Endothelial cell of umbilical vein (primary cell): ENCODE data around the gene GGACT. TPM values are rescaled to one million over a fixed set of nuclear protein-coding genes. Genes with fewer than 3 reads are reported as not detected.

Experiments
- BruUV-seq: library from RNA; stranded (reverse); fragments of 400-500 nt; replicated peaks from 2 replicates; lab custom pipeline; 2021; lab: Mats Ljungman, UMichigan
- CTCF ChIA-PET: fragments of 300-600, 350-600 bp; sonication (Branson Sonifier 250); formaldehyde crosslinking; loops from one replicate; lab custom pipeline; 2021; ENCODE audit warnings: antibody characterized with exemption, inconsistent platforms; lab: Charles Lee
- POLR2A ChIA-PET: fragments of 300-600, 350-600 bp; sonication (Branson Sonifier 250); formaldehyde crosslinking; loops from one replicate; lab custom pipeline; 2021; ENCODE audit warnings: antibody characterized with exemption, inconsistent platforms; lab: Charles Lee
- DNase-seq: peaks from one replicate; pipeline ENCODE4 v3.0.0-alpha.2; 2011; ENCODE audit warnings: low read depth, low spot score
- FAIRE-seq: peaks from 2 replicates; lab custom pipeline; 2011; peaks lifted over from hg19 to GRCh38; lab: Jason Lieb, UNC
- H2AFZ ChIP-seq: 2 replicates; pipeline ENCODE4 v1.6.0; 2012; ENCODE audit warnings: low read depth, low read length, control low read depth, inconsistent platforms
- H3K27ac ChIP-seq: 2 replicates; pipeline ENCODE4 v1.5.1; 2011; ENCODE audit warnings: low read depth, mild to moderate bottlenecking, control low read depth, low read length, moderate library complexity; ENCODE audit not compliant: insufficient read depth
- H3K27me3 ChIP-seq, 2 experiments: 2 replicates each; pipeline versions ENCODE4 v1.6.0 to v1.6.1; 2011; ENCODE audit warnings: low read length in 2 of 2, mixed read lengths in 1 of 2; ENCODE audit not compliant: control insufficient read depth in 2 of 2, insufficient read depth in 2 of 2
- H3K36me3 ChIP-seq, 2 experiments: 2 replicates in 1 of 2; 3 replicates in 1 of 2; pipeline ENCODE4 v1.5.1; 2011; ENCODE audit warnings: low read length in 2 of 2, mild to moderate bottlenecking in 1 of 2, moderate library complexity in 1 of 2; ENCODE audit not compliant: control insufficient read depth in 2 of 2, insufficient read depth in 2 of 2; ENCODE audit errors: extremely low read depth in 1 of 2
- H3K4me1 ChIP-seq: 3 replicates; pipeline ENCODE4 v1.5.1; 2011; ENCODE audit warnings: mild to moderate bottlenecking, low read length; ENCODE audit not compliant: control insufficient read depth, insufficient read depth; ENCODE audit errors: extremely low read depth
- H3K4me2 ChIP-seq: 2 replicates; pipeline ENCODE4 v1.6.1; 2011; ENCODE audit warnings: low read length, control low read depth, mixed read lengths; ENCODE audit not compliant: insufficient read depth
- H3K4me3 ChIP-seq, 3 experiments: fragments of 200-600 bp in 1 of 3; sonication (generic), shearing (Covaris generic) in 1 of 3; replicated peaks in 1 of 3; 2 replicates each; pipeline ENCODE4 v1.5.1; 2011 to 2016; ENCODE audit warnings: control low read depth in 3 of 3, low read length in 3 of 3, mild to moderate bottlenecking in 2 of 3, inconsistent platforms in 1 of 3, low read depth in 1 of 3, moderate library complexity in 1 of 3; ENCODE audit not compliant: insufficient read depth in 1 of 3
- H3K79me2 ChIP-seq: 2 replicates; pipeline ENCODE4 v1.6.0; 2012; ENCODE audit warnings: low read length, inconsistent platforms; ENCODE audit not compliant: control insufficient read depth, insufficient read depth
- H3K9ac ChIP-seq: replicated peaks from 2 replicates; pipeline ENCODE3; 2011; ENCODE audit warnings: low read length, control low read depth; ENCODE audit not compliant: insufficient read depth; ENCODE audit errors: extremely low read depth
- H3K9me1 ChIP-seq: replicated peaks from 3 replicates; pipeline ENCODE4 v1.6.0; 2011; ENCODE audit warnings: mild to moderate bottlenecking, low read length; ENCODE audit not compliant: control insufficient read depth, insufficient read depth; ENCODE audit errors: extremely low read depth
- H3K9me3 ChIP-seq: replicated peaks from 2 replicates; pipeline ENCODE4 v1.5.1; 2012; ENCODE audit warnings: low read length, inconsistent platforms; ENCODE audit not compliant: control insufficient read depth, insufficient read depth
- H4K20me1 ChIP-seq: replicated peaks from 2 replicates; pipeline ENCODE3; 2011; ENCODE audit warnings: mild to moderate bottlenecking, low read length; ENCODE audit not compliant: control insufficient read depth, insufficient read depth; ENCODE audit errors: extremely low read depth
- EZH2 ChIP-seq: IDR thresholded peaks from 2 replicates; pipeline ENCODE4 v1.6.1; 2012; ENCODE audit warnings: borderline replicate concordance, low read depth, mild to moderate bottlenecking, moderate library complexity, low read length, inconsistent platforms; ENCODE audit not compliant: severe bottlenecking
- FOS ChIP-seq: IDR thresholded peaks from 2 replicates; pipeline ENCODE4 v1.6.1; 2011; ENCODE audit warnings: mild to moderate bottlenecking, low read length, moderate library complexity, borderline replicate concordance; ENCODE audit not compliant: insufficient read depth
- GATA2 ChIP-seq: IDR thresholded peaks from 2 replicates; pipeline ENCODE4 v1.7.0; 2011; ENCODE audit warnings: low read depth, mild to moderate bottlenecking, moderate library complexity, mixed read lengths, low read length; ENCODE audit not compliant: insufficient read length, insufficient read depth
- JUN ChIP-seq: IDR thresholded peaks from 2 replicates; pipeline ENCODE4 v1.6.1; 2011; ENCODE audit warnings: borderline replicate concordance, low read depth; ENCODE audit not compliant: insufficient read length, insufficient read depth
- MYC ChIP-seq: IDR thresholded peaks from one replicate; pipeline ENCODE4 v1.6.1; 2011; ENCODE audit warnings: mild to moderate bottlenecking, low read depth, low read length
- POLR2A ChIP-seq: IDR thresholded peaks from 2 replicates; pipeline ENCODE4 v1.6.1; 2012; ENCODE audit warnings: low read depth, mild to moderate bottlenecking, control low read depth, low read length
- POLR2AphosphoS5 ChIP-seq: IDR thresholded peaks from 2 replicates; pipeline ENCODE4 v1.6.1; 2012; ENCODE audit warnings: low read depth, mild to moderate bottlenecking, control low read depth, low read length, moderate library complexity; ENCODE audit not compliant: insufficient read depth
- dilution Hi-C: fragments of 300-500 bp; cut with MboI; formaldehyde crosslinking; loops from one replicate; pipeline ENCODE4 v1.15.0; 2019; ENCODE audit warnings: low sequenced_read_pairs; ENCODE audit not compliant: extremely low pct_ligation_motif_present
- intact Hi-C: fragments of 100-400 bp; cut with micrococcal nuclease; formaldehyde crosslinking; loops from one replicate; pipeline ENCODE4 v1.10.0; 2022
- polyA plus RNA-seq, 4 experiments: library from polyadenylated mRNA; depleted of rRNA in 3 of 4; stranded (reverse) in 3 of 4; unstranded in 1 of 4; fragments of >200 nt; gene quantifications; 2 replicates each; pipeline versions ENCODE4 v1.2.1 to v1.2.3, GENCODE V29; 2011 to 2012; ENCODE audit warnings: missing spikeins in 1 of 4
- total RNA-seq: library from RNA; stranded (reverse); gene quantifications from 2 replicates; pipeline ENCODE4 v1.2.3, GENCODE V29; 2021
- TF ChIP-seq, protein P1 (sequence below), 2 donors: IDR thresholded peaks; 1 replicate in 1 of 2; 2 replicates in 1 of 2; pipeline ENCODE4 v1.5.1; 2011; ENCODE audit warnings: low read length in 2 of 2, mild to moderate bottlenecking in 2 of 2, moderate library complexity in 2 of 2, control low read depth in 1 of 2, inconsistent platforms in 1 of 2, low read depth in 1 of 2; ENCODE audit not compliant: insufficient read depth in 1 of 2; ENCODE audit errors: extremely low read depth in 1 of 2
- TF ChIP-seq, protein P2 (sequence below): IDR thresholded peaks from 2 replicates; pipeline ENCODE4 v1.6.1; 2011; ENCODE audit not compliant: insufficient read depth, insufficient read length

Gene GGACT
- total and polyA plus RNA-seq, 2 donors (not counting 3 experiments of a cell fraction or from before 2014, with no cell fraction given) = 2.5 to 6.5 TPM

- intact Hi-C loops (no loop called here), dilution Hi-C loops (no loop called here)
- ChIA-PET POLR2A (interaction anchor here (0.5 kb wide), 1 partner anchor 1015 kb away, joined by 3 read pairs; no protein-coding TSS in a partner anchor), CTCF (interaction anchor here (1.5 kb wide), 1 partner anchor 250 kb away, joined by 4 read pairs; no protein-coding TSS in a partner anchor)
- Histone ChIP-seq H4K20me1 (no peaks in the 10 kb centered on the region), H3K4me1 (peaks cover 7% of the 10 kb centered on the region), H3K9me1 (no peaks in the 10 kb centered on the region), H3K4me2 (no peak overlapping the region), H3K27ac (no peak overlapping the region), H2AFZ (no peak overlapping the region), H3K79me2 (no peaks in the 10 kb centered on the region), H3K36me3 (no peaks in the 10 kb centered on the region), H3K27me3 (no peaks in the 10 kb centered on the region), H3K9me3 (no peaks in the 10 kb centered on the region), H3K4me3 (no peak overlapping the region), H3K9ac (no peak overlapping the region)
- TF ChIP-seq EZH2 (no peak), MYC (no peak), POLR2A (no peak), JUN (no peak), GATA2 (no peak), POLR2AphosphoS5 (no peak), FOS (no peak)
- TF ChIP-seq, protein P1, sequence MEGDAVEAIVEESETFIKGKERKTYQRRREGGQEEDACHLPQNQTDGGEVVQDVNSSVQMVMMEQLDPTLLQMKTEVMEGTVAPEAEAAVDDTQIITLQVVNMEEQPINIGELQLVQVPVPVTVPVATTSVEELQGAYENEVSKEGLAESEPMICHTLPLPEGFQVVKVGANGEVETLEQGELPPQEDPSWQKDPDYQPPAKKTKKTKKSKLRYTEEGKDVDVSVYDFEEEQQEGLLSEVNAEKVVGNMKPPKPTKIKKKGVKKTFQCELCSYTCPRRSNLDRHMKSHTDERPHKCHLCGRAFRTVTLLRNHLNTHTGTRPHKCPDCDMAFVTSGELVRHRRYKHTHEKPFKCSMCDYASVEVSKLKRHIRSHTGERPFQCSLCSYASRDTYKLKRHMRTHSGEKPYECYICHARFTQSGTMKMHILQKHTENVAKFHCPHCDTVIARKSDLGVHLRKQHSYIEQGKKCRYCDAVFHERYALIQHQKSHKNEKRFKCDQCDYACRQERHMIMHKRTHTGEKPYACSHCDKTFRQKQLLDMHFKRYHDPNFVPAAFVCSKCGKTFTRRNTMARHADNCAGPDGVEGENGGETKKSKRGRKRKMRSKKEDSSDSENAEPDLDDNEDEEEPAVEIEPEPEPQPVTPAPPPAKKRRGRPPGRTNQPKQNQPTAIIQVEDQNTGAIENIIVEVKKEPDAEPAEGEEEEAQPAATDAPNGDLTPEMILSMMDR (IDR thresholded peaks at IDR 0.05; ENCODE audit: extremely low read depth in 1 of 2, insufficient read depth in 1 of 2, low read depth in 1 of 2, low read length in 2 of 2) = no peak
- TF ChIP-seq, protein P2, sequence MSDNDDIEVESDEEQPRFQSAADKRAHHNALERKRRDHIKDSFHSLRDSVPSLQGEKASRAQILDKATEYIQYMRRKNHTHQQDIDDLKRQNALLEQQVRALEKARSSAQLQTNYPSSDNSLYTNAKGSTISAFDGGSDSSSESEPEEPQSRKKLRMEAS = no peak
- DNase-seq (no peak), FAIRE-seq (peak; percentile 12)
- no TSS peak for BruUV-seq
These were observed 103.3 kb downstream of the GGACT start for GRCh38 chr13:100485265-100485664.
